KOPT-K1 (cell line): ENCODE measurements around the gene RUNX3.
"Not testable (repeated sequence)": the region's sequence is repeated elsewhere in the genome, so short reads cannot be mapped to it uniquely, and the experiment has no call there.

Experiments
- H3K27ac ChIP-seq: fragments of 200-600 bp; sonication (generic); 2 replicates; pipeline ENCODE4 v1.5.1; 2016; ENCODE audit warnings: antibody characterized with exemption, mild to moderate bottlenecking, low read depth, low read length; ENCODE audit not compliant: poor library complexity, severe bottlenecking
- H3K36me3 ChIP-seq: fragments of 200-600 bp; sonication (generic); 2 replicates; pipeline ENCODE4 v1.5.1; 2017; ENCODE audit warnings: antibody characterized with exemption, mild to moderate bottlenecking, low read length, moderate library complexity; ENCODE audit not compliant: insufficient read depth
- H3K9me3 ChIP-seq: fragments of 200-600 bp; sonication (generic); 2 replicates; pipeline ENCODE4 v1.5.1; 2017; ENCODE audit warnings: antibody characterized with exemption, low read length, mild to moderate bottlenecking; ENCODE audit not compliant: insufficient read depth, poor library complexity, severe bottlenecking

RUNX3 gene

GRCh38 chr1:24930260-24931145 is at the start of gene RUNX3:
Gene RUNX3, minus strand, starts transcription at chr1:24930276. Its CDS starts 408 bp downstream, at chr1:24929868.
- Histone ChIP-seq H3K36me3 (peaks cover 48% of the 10 kb centered on the region), H3K9me3 (no peaks in the 10 kb centered on the region), H3K27ac (peak within 1 kb of the TSS; percentile 27)

GRCh38 chr1:24979232-24979631 is 49.2 kb upstream of the RUNX3 start:
- H3K9me3 ChIP-seq = peaks cover 27% of the 10 kb centered on the region
- peak overlapping the region; percentile 35 for H3K27ac ChIP-seq
- H3K36me3 ChIP-seq = not testable (repeated sequence)

- peaks cover 31% of the 10 kb centered on the region for H3K9me3 ChIP-seq
Measured at GRCh38 chr1:24978383-24979032, 48.4 kb upstream of the RUNX3 start.

GRCh38 chr1:24975391-24975790 is 45.3 kb upstream of the RUNX3 start:
- Histone ChIP-seq H3K36me3 (no peaks in the 10 kb centered on the region), H3K27ac (no peak overlapping the region), H3K9me3 (peaks cover 31% of the 10 kb centered on the region)

More at GRCh38 chr1:24978383-24979032, 48.4 kb upstream of the RUNX3 start:
- Histone ChIP-seq H3K27ac (peak overlapping the region; percentile 35), H3K36me3 (no peaks in the 10 kb centered on the region)

GRCh38 chr1:24973315-24973714 is 43.2 kb upstream of the RUNX3 start:
- Histone ChIP-seq H3K36me3 (no peaks in the 10 kb centered on the region), H3K27ac (no peak overlapping the region), H3K9me3 (peaks cover 31% of the 10 kb centered on the region)

GRCh38 chr1:24972915-24973242 is 42.8 kb upstream of the RUNX3 start:
- Histone ChIP-seq H3K27ac (no peak overlapping the region), H3K9me3 (peaks cover 31% of the 10 kb centered on the region), H3K36me3 (no peaks in the 10 kb centered on the region)

- Histone ChIP-seq H3K36me3 (no peaks in the 10 kb centered on the region), H3K27ac (peak overlapping the region; percentile 50), H3K9me3 (peaks cover 31% of the 10 kb centered on the region)
Measured at GRCh38 chr1:24972221-24972914, 42.3 kb upstream of the RUNX3 start.

- Histone ChIP-seq H3K9me3 (peaks cover 23% of the 10 kb centered on the region), H3K36me3 (no peaks in the 10 kb centered on the region), H3K27ac (peak overlapping the region; percentile 50)
Measured at GRCh38 chr1:24970926-24971875, 41.1 kb upstream of the RUNX3 start.

GRCh38 chr1:24970399-24970753 is 40.3 kb upstream of the RUNX3 start:
- H3K27ac ChIP-seq = peak overlapping the region; percentile 50
- H3K36me3 ChIP-seq = no peaks in the 10 kb centered on the region
- H3K9me3 ChIP-seq = peaks cover 16% of the 10 kb centered on the region

- peak overlapping the region; percentile 24 for H3K27ac ChIP-seq
- H3K9me3 ChIP-seq = peaks cover 10% of the 10 kb centered on the region
- no peaks in the 10 kb centered on the region for H3K36me3 ChIP-seq
Measured at GRCh38 chr1:24969596-24970398, 39.7 kb upstream of the RUNX3 start.

GRCh38 chr1:24968941-24969585 is 39.0 kb upstream of the RUNX3 start:
- H3K9me3 ChIP-seq = peaks cover 2% of the 10 kb centered on the region
- no peaks in the 10 kb centered on the region for H3K36me3 ChIP-seq
- no peak overlapping the region for H3K27ac ChIP-seq

GRCh38 chr1:24967962-24968361 is 37.9 kb upstream of the RUNX3 start:
- H3K36me3 ChIP-seq = no peaks in the 10 kb centered on the region
- H3K9me3 ChIP-seq = no peaks in the 10 kb centered on the region
- H3K27ac ChIP-seq = no peak overlapping the region

- Histone ChIP-seq H3K27ac (no peak overlapping the region), H3K9me3 (no peaks in the 10 kb centered on the region), H3K36me3 (no peaks in the 10 kb centered on the region)
Measured at GRCh38 chr1:24967555-24967954, 37.5 kb upstream of the RUNX3 start.
